Measurements from ENCODE around the gene CR1L.
"Not testable (repeated sequence)": the region's sequence is repeated elsewhere in the genome, so short reads cannot be mapped to it uniquely, and the experiment has no call there.

GRCh38 chr1:207690551-207690950 lies 45.6 kb downstream of the CR1L start:
- TF ChIP-seq CTCF (IDR thresholded peaks at IDR 0.05; ENCODE audit: poor library complexity); EZH2phosphoT487 (IDR thresholded peaks at IDR 0.05; ENCODE audit: low read depth, severe bottlenecking, unreplicated experiment); EZH2 (IDR thresholded peaks at IDR 0.05; ENCODE audit: borderline replicate concordance): not testable (repeated sequence)
